Choroid plexus epithelial cell (primary cell): ENCODE measurements around the gene RNF20.
"Not testable (repeated sequence)": the region's sequence is repeated elsewhere in the genome, so short reads cannot be mapped to it uniquely, and the experiment has no call there.

Experiments
- DNase-seq: peaks from one replicate; pipeline ENCODE4 v3.0.0-alpha.2; 2010; ENCODE audit warnings: low read depth
- H3K4me3 ChIP-seq: 2 replicates; pipeline ENCODE4 v1.5.1; 2011; ENCODE audit warnings: low read depth, mild to moderate bottlenecking, control low read depth, low read length, moderate library complexity
- CTCF ChIP-seq: conservative IDR thresholded peaks from 2 replicates; pipeline ENCODE4 v1.5.1; 2011; ENCODE audit warnings: low read depth, mild to moderate bottlenecking, control low read depth, inconsistent platforms, low read length, moderate library complexity

RNF20 gene

GRCh38 chr9:101513351-101513750 lies 20.3 kb upstream of the RNF20 start:
- no peak for TF ChIP-seq CTCF
- no peak for DNase-seq
- H3K4me3 ChIP-seq: no peak overlapping the region

GRCh38 chr9:101514071-101514470 lies 19.6 kb upstream of the RNF20 start:
- no peak for TF ChIP-seq CTCF
- no peak overlapping the region for H3K4me3 ChIP-seq
- DNase-seq: peak; percentile 73

- no peak overlapping the region for H3K4me3 ChIP-seq
- no peak for DNase-seq
- TF ChIP-seq CTCF: no peak
Measured at GRCh38 chr9:101516655-101517054, 17.0 kb upstream of the RNF20 start.

GRCh38 chr9:101518489-101518888 lies 15.2 kb upstream of the RNF20 start:
- not testable (repeated sequence) for DNase-seq, H3K4me3 ChIP-seq

GRCh38 chr9:101524371-101524770 lies 9.3 kb upstream of the RNF20 start:
- H3K4me3 ChIP-seq: no peak overlapping the region
- TF ChIP-seq CTCF: no peak
- no peak for DNase-seq

- no peak for TF ChIP-seq CTCF
- H3K4me3 ChIP-seq: no peak overlapping the region
- DNase-seq: peak; percentile 66
Measured at GRCh38 chr9:101527066-101527465, 6.6 kb upstream of the RNF20 start.

- DNase-seq: no peak
- no peak for TF ChIP-seq CTCF
- no peak overlapping the region for H3K4me3 ChIP-seq
Measured at GRCh38 chr9:101528015-101528414, 5.6 kb upstream of the RNF20 start.
